Measurements from ENCODE around the gene ILDR2.

ILDR2 gene

GRCh38 chr1:166907763-166908162 lies 67.6 kb downstream of the ILDR2 start:
- peaks cover 3% of the 10 kb centered on the region; the same call in 1 of the 2 replicates for H3K36me3 ChIP-seq (ENCODE audit: control insufficient read depth, insufficient read depth, low read length)

GRCh38 chr1:166907051-166907450 lies 68.3 kb downstream of the ILDR2 start:
- no peaks in the 10 kb centered on the region for H3K27me3 ChIP-seq (ENCODE audit: control insufficient read depth, insufficient read depth, low read length)
- H3K27ac ChIP-seq (ENCODE audit: low read depth, low read length) = no peak overlapping the region
- H3K4me1 ChIP-seq (ENCODE audit: control insufficient read depth, insufficient read depth, low read length) = no peaks in the 10 kb centered on the region
- H3K36me3 ChIP-seq (ENCODE audit: control insufficient read depth, insufficient read depth, low read length) = peaks cover 3% of the 10 kb centered on the region; the same call in 1 of the 2 replicates
- no peak overlapping the region for H3K9ac ChIP-seq (ENCODE audit: low read length)
- H3K4me3 ChIP-seq (ENCODE audit: low read depth, low read length) = no peak overlapping the region
- H3K9me3 ChIP-seq (ENCODE audit: control insufficient read depth, insufficient read depth, low read depth, low read length) = 0 out of 2 replicates have a peak, but pooled peaks cover 9% of the 10 kb centered on the region

More at GRCh38 chr1:166907763-166908162, 67.6 kb downstream of the ILDR2 start:
- no peak overlapping the region for H3K9ac ChIP-seq (ENCODE audit: low read length)
- H3K9me3 ChIP-seq (ENCODE audit: control insufficient read depth, insufficient read depth, low read depth, low read length) = peaks cover 11% of the 10 kb centered on the region; the same call in 1 of the 2 replicates
- H3K4me3 ChIP-seq (ENCODE audit: low read depth, low read length) = no peak overlapping the region
- H3K27ac ChIP-seq (ENCODE audit: low read depth, low read length) = no peak overlapping the region
- H3K27me3 ChIP-seq (ENCODE audit: control insufficient read depth, insufficient read depth, low read length) = no peaks in the 10 kb centered on the region
- H3K4me1 ChIP-seq (ENCODE audit: control insufficient read depth, insufficient read depth, low read length) = no peaks in the 10 kb centered on the region

- H3K4me1 ChIP-seq (ENCODE audit: control insufficient read depth, insufficient read depth, low read length) = no peaks in the 10 kb centered on the region
- H3K4me3 ChIP-seq (ENCODE audit: low read depth, low read length) = no peak overlapping the region
- no peak overlapping the region for H3K9ac ChIP-seq (ENCODE audit: low read length)
- no peaks in the 10 kb centered on the region for H3K27me3 ChIP-seq (ENCODE audit: control insufficient read depth, insufficient read depth, low read length)
- peaks cover 3% of the 10 kb centered on the region; the same call in 1 of the 2 replicates for H3K36me3 ChIP-seq (ENCODE audit: control insufficient read depth, insufficient read depth, low read length)
- H3K27ac ChIP-seq (ENCODE audit: low read depth, low read length) = no peak overlapping the region
- 0 out of 2 replicates have a peak, but pooled peaks cover 5% of the 10 kb centered on the region for H3K9me3 ChIP-seq (ENCODE audit: control insufficient read depth, insufficient read depth, low read depth, low read length)
These were observed 68.7 kb downstream of the ILDR2 start for GRCh38 chr1:166906647-166907046.

- Histone ChIP-seq H3K27me3 (ENCODE audit: control insufficient read depth, insufficient read depth, low read length) (no peaks in the 10 kb centered on the region), H3K36me3 (ENCODE audit: control insufficient read depth, insufficient read depth, low read length) (no peaks in the 10 kb centered on the region), H3K4me3 (ENCODE audit: low read depth, low read length) (no peak overlapping the region), H3K9me3 (ENCODE audit: control insufficient read depth, insufficient read depth, low read depth, low read length) (0 out of 2 replicates have a peak, but pooled peaks cover 1% of the 10 kb centered on the region), H3K27ac (ENCODE audit: low read depth, low read length) (no peak overlapping the region), H3K4me1 (ENCODE audit: control insufficient read depth, insufficient read depth, low read length) (no peaks in the 10 kb centered on the region), H3K9ac (ENCODE audit: low read length) (no peak overlapping the region)
These were observed 69.4 kb downstream of the ILDR2 start for GRCh38 chr1:166905900-166906299.

GRCh38 chr1:166905136-166905535 lies 70.2 kb downstream of the ILDR2 start:
- H3K36me3 ChIP-seq (ENCODE audit: control insufficient read depth, insufficient read depth, low read length) = no peaks in the 10 kb centered on the region
- H3K4me3 ChIP-seq (ENCODE audit: low read depth, low read length) = no peak overlapping the region
- no peaks in the 10 kb centered on the region for H3K27me3 ChIP-seq (ENCODE audit: control insufficient read depth, insufficient read depth, low read length)
- no peaks in the 10 kb centered on the region for H3K9me3 ChIP-seq (ENCODE audit: control insufficient read depth, insufficient read depth, low read depth, low read length)
- no peak overlapping the region for H3K9ac ChIP-seq (ENCODE audit: low read length)
- H3K4me1 ChIP-seq (ENCODE audit: control insufficient read depth, insufficient read depth, low read length) = no peaks in the 10 kb centered on the region
- H3K27ac ChIP-seq (ENCODE audit: low read depth, low read length) = no peak overlapping the region

GRCh38 chr1:166903232-166903631 lies 72.1 kb downstream of the ILDR2 start:
- Histone ChIP-seq H3K9ac (ENCODE audit: low read length) (no peak overlapping the region), H3K27me3 (ENCODE audit: control insufficient read depth, insufficient read depth, low read length) (no peaks in the 10 kb centered on the region)

GRCh38 chr1:166902279-166902678 lies 73.1 kb downstream of the ILDR2 start:
- Histone ChIP-seq H3K9ac (ENCODE audit: low read length) (no peak overlapping the region), H3K27me3 (ENCODE audit: control insufficient read depth, insufficient read depth, low read length) (no peaks in the 10 kb centered on the region), H3K36me3 (ENCODE audit: control insufficient read depth, insufficient read depth, low read length) (no peaks in the 10 kb centered on the region)

More at GRCh38 chr1:166903232-166903631, 72.1 kb downstream of the ILDR2 start:
- H3K4me1 ChIP-seq (ENCODE audit: control insufficient read depth, insufficient read depth, low read length) = no peaks in the 10 kb centered on the region
- no peaks in the 10 kb centered on the region for H3K36me3 ChIP-seq (ENCODE audit: control insufficient read depth, insufficient read depth, low read length)
- no peak overlapping the region for H3K4me3 ChIP-seq (ENCODE audit: low read depth, low read length)
- H3K9me3 ChIP-seq (ENCODE audit: control insufficient read depth, insufficient read depth, low read depth, low read length) = 0 out of 2 replicates have a peak, but pooled peaks cover 2% of the 10 kb centered on the region
- no peak overlapping the region for H3K27ac ChIP-seq (ENCODE audit: low read depth, low read length)

GRCh38 chr1:166900987-166901386 lies 74.4 kb downstream of the ILDR2 start:
- Histone ChIP-seq H3K4me3 (ENCODE audit: low read depth, low read length) (no peak overlapping the region), H3K9me3 (ENCODE audit: control insufficient read depth, insufficient read depth, low read depth, low read length) (peaks cover 15% of the 10 kb centered on the region), H3K36me3 (ENCODE audit: control insufficient read depth, insufficient read depth, low read length) (no peaks in the 10 kb centered on the region), H3K9ac (ENCODE audit: low read length) (no peak overlapping the region), H3K27ac (ENCODE audit: low read depth, low read length) (no peak overlapping the region), H3K4me1 (ENCODE audit: control insufficient read depth, insufficient read depth, low read length) (no peaks in the 10 kb centered on the region), H3K27me3 (ENCODE audit: control insufficient read depth, insufficient read depth, low read length) (no peaks in the 10 kb centered on the region)

More at GRCh38 chr1:166902279-166902678, 73.1 kb downstream of the ILDR2 start:
- peaks cover 10% of the 10 kb centered on the region for H3K9me3 ChIP-seq (ENCODE audit: control insufficient read depth, insufficient read depth, low read depth, low read length)
- H3K4me3 ChIP-seq (ENCODE audit: low read depth, low read length) = no peak overlapping the region
- H3K4me1 ChIP-seq (ENCODE audit: control insufficient read depth, insufficient read depth, low read length) = no peaks in the 10 kb centered on the region
- no peak overlapping the region for H3K27ac ChIP-seq (ENCODE audit: low read depth, low read length)

GRCh38 chr1:166899769-166900168 lies 75.6 kb downstream of the ILDR2 start:
- no peak overlapping the region for H3K4me3 ChIP-seq (ENCODE audit: low read depth, low read length)
- H3K9me3 ChIP-seq (ENCODE audit: control insufficient read depth, insufficient read depth, low read depth, low read length) = peaks cover 15% of the 10 kb centered on the region
- no peak overlapping the region for H3K9ac ChIP-seq (ENCODE audit: low read length)
- H3K27me3 ChIP-seq (ENCODE audit: control insufficient read depth, insufficient read depth, low read length) = no peaks in the 10 kb centered on the region
- H3K27ac ChIP-seq (ENCODE audit: low read depth, low read length) = no peak overlapping the region
- H3K36me3 ChIP-seq (ENCODE audit: control insufficient read depth, insufficient read depth, low read length) = no peaks in the 10 kb centered on the region
- no peaks in the 10 kb centered on the region for H3K4me1 ChIP-seq (ENCODE audit: control insufficient read depth, insufficient read depth, low read length)

GRCh38 chr1:166895766-166896165 lies 79.6 kb downstream of the ILDR2 start:
- H3K36me3 ChIP-seq (ENCODE audit: control insufficient read depth, insufficient read depth, low read length) = no peaks in the 10 kb centered on the region
- no peak overlapping the region for H3K27ac ChIP-seq (ENCODE audit: low read depth, low read length)
- H3K4me3 ChIP-seq (ENCODE audit: low read depth, low read length) = no peak overlapping the region

GRCh38 chr1:166889776-166890175 lies 85.6 kb downstream of the ILDR2 start:
- Histone ChIP-seq H3K9me3 (ENCODE audit: control insufficient read depth, insufficient read depth, low read depth, low read length) (no peaks in the 10 kb centered on the region), H3K36me3 (ENCODE audit: control insufficient read depth, insufficient read depth, low read length) (no peaks in the 10 kb centered on the region), H3K27me3 (ENCODE audit: control insufficient read depth, insufficient read depth, low read length) (peaks cover 8% of the 10 kb centered on the region), H3K4me1 (ENCODE audit: control insufficient read depth, insufficient read depth, low read length) (no peaks in the 10 kb centered on the region), H3K27ac (ENCODE audit: low read depth, low read length) (no peak overlapping the region), H3K9ac (ENCODE audit: low read length) (no peak overlapping the region), H3K4me3 (ENCODE audit: low read depth, low read length) (no peak overlapping the region)

More at GRCh38 chr1:166895766-166896165, 79.6 kb downstream of the ILDR2 start:
- peaks cover 15% of the 10 kb centered on the region for H3K9me3 ChIP-seq (ENCODE audit: control insufficient read depth, insufficient read depth, low read depth, low read length)
- no peaks in the 10 kb centered on the region for H3K4me1 ChIP-seq (ENCODE audit: control insufficient read depth, insufficient read depth, low read length)
- H3K27me3 ChIP-seq (ENCODE audit: control insufficient read depth, insufficient read depth, low read length) = no peaks in the 10 kb centered on the region
- H3K9ac ChIP-seq (ENCODE audit: low read length) = no peak overlapping the region

Measured in HUES6 (cell line).